Subcutaneous adipose tissue (tissue), 4 donors: Measurements from ENCODE around the gene DNER. TPM values are rescaled to one million over a fixed set of nuclear protein-coding genes. Genes with fewer than 3 reads are reported as not detected.

Experiments used
- total RNA-seq, 4 donors: library from RNA; depleted of rRNA; stranded (reverse); fragments of >200 nt; gene quantifications; one replicate each; pipeline ENCODE4 v1.1.0, GENCODE V29; 2016
- TF ChIP-seq, protein P1 (sequence below): fragments of 450-650 bp; IDR thresholded peaks from one replicate; pipeline ENCODE4 v1.5.1; 2016; ENCODE audit warnings: low read depth, mild to moderate bottlenecking, control low read depth, antibody characterized with exemption, moderate library complexity

Gene DNER
- total RNA-seq, 4 donors from 2014 or later = 0.57 to 6.2 (median 3.4) TPM

DNA sequence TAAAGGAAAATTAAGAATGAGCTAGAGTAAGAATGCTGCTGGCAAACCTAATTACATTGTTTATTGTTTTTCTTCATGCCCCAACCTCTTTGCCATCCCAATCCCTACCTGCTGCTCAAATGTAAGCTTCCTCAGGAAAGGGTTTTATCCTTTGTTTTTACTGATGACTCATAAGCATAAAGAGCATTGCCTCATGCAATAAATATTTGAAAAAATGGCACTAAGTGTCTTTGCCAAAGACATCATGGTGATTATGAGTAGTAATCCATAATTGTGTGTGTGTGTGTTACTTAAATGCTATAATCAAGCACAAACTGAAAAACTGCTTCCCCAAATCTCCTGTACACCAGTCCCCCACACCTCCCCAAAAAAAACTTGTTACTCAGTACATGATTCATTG lies 53.4 kb downstream of the DNER start:
- TF ChIP-seq, protein P1, sequence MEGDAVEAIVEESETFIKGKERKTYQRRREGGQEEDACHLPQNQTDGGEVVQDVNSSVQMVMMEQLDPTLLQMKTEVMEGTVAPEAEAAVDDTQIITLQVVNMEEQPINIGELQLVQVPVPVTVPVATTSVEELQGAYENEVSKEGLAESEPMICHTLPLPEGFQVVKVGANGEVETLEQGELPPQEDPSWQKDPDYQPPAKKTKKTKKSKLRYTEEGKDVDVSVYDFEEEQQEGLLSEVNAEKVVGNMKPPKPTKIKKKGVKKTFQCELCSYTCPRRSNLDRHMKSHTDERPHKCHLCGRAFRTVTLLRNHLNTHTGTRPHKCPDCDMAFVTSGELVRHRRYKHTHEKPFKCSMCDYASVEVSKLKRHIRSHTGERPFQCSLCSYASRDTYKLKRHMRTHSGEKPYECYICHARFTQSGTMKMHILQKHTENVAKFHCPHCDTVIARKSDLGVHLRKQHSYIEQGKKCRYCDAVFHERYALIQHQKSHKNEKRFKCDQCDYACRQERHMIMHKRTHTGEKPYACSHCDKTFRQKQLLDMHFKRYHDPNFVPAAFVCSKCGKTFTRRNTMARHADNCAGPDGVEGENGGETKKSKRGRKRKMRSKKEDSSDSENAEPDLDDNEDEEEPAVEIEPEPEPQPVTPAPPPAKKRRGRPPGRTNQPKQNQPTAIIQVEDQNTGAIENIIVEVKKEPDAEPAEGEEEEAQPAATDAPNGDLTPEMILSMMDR = no peak

DNA sequence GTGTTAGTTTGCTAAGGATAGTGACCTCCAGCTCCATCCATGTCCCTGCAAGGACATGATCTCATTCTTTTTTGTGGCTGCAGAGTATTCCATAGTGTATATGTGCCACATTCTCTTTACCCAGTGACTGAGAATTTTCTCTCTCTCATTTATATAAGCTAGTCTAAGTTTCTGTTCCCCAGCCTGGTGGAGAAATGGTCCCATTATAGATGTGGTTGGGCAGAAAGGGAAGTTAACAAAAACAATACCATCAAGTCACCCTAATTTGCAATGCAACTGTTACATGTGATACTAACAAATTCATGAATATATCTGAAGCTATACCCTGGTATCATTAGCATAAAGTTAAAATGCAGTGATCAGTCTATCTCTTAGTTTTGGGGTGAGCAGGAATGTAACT lies 54.0 kb downstream of the DNER start:
- TF ChIP-seq, protein P1 = no peak

DNA sequence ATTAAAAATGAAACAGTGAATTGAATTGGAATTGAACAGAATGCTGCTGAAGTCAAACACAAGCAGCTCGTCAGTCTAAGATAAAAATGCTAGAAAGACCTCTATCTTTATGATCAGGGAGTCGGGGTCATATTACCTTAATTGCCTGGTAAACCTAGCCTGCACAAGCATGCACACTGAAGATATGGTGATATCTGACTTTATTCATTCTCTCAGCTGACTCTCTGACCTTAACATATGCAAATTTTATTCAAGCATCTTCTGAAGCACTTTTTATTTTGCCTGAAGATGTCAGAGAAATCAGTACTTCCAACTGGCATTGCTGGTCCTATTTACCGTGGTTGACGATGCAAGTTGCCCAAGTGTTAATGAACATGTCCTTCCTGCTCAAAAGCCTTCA lies 56.4 kb downstream of the DNER start:
- TF ChIP-seq, protein P1 = no peak

DNA sequence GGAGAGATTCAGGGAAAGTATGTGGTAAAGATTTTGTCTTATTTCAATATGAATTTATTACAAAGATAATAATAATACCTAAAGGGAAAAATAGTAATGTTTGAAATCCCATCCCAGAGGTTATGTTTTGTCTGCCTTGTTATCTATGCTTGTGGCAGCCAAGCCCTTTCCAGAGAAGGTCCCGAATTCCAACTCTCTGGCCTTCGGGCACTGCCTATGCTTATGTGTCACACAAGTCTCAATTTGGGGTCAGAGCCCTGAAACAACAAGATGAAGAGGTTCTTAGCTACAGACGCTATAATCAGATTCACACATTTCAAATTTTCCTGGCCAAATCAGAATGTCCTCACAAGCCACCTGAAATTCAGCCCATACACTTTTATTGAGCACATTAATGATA lies 59.9 kb downstream of the DNER start:
- TF ChIP-seq, protein P1 = no peak

DNA sequence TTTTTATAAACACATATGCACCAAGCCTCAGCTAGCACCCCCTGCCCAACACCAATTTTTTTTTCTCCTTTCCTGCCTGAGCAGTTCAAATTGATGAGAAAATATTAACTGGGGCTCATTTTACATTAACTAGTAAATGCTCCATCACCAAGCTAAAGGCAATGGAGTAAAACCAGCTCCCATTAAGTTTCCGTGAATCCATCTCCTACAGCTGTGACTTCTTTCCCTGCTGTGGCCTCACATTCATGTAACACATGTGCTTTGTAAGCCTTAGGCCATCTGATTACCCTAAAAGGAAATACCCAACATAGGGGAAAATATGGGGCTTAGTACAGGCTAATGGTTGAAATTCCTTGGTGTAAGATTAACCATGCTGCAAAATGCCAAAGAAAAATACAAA lies 60.8 kb downstream of the DNER start:
- TF ChIP-seq, protein P1 = no peak

DNA sequence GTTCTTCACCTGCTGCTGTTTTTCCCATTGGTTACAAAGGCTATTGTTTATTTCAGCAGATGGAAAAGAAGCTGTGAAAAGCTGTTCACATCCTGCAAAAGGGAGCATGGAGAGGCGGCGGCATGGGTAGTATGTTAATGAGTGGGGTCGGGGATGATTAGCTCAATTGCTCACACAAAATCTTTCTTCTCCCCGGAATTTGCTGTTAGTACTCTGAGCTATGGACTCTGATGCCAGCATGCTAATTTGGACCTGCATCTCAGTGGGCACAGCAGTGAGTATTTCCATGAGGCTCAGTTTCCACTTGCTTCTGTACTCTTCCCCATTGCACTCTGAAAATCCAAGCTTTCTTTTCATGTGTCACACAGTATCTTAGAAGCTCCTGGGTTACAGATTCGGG lies 61.6 kb downstream of the DNER start:
- TF ChIP-seq, protein P1 = no peak

DNA sequence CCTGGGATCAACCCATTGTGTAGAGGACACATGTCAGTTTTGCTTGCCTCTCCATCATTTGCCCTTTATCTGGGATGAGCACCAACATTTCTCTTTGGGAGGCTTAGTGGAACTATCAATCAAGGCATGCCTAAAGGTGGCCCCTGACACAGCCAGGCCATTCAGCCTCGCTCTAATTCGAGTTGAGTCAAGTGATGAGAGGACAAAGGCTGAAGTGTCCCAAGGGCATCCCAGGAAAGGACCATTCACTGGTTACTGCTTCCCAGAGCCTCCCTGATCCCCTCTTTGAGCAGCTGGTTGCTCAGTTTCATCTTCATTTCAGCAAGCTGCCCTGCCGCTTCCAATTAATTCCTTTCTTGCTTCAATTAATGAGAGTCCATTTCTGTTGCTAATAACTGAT lies 63.5 kb downstream of the DNER start:
- TF ChIP-seq, protein P1 = no peak

DNA sequence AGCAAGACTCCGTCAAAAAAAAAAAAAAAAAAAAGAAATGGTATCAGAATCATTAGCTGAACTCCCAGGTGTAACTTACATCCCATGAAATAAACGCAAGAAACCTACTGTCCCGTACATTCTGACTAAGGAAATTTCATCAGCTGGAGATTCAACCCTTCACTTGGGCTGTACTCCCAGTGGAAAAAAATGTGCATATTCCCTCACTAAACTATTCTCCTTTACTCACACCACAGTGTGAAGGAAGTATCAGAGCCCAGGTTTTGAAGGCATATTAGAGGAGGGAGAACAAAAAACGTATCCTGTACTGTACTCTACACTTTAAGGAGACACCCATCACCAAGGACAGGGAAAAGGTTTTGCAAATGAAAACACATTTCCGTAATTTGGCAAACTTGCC lies 64.3 kb downstream of the DNER start:
- TF ChIP-seq, protein P1 = no peak
